ENCODE data around the gene CA12. TPM values are rescaled to one million over a fixed set of nuclear protein-coding genes. Genes with fewer than 3 reads are reported as not detected.

Gene CA12
- total RNA-seq, 1 donor from 2014 or later, result 0.97 TPM

- TF ChIP-seq, protein P1, sequence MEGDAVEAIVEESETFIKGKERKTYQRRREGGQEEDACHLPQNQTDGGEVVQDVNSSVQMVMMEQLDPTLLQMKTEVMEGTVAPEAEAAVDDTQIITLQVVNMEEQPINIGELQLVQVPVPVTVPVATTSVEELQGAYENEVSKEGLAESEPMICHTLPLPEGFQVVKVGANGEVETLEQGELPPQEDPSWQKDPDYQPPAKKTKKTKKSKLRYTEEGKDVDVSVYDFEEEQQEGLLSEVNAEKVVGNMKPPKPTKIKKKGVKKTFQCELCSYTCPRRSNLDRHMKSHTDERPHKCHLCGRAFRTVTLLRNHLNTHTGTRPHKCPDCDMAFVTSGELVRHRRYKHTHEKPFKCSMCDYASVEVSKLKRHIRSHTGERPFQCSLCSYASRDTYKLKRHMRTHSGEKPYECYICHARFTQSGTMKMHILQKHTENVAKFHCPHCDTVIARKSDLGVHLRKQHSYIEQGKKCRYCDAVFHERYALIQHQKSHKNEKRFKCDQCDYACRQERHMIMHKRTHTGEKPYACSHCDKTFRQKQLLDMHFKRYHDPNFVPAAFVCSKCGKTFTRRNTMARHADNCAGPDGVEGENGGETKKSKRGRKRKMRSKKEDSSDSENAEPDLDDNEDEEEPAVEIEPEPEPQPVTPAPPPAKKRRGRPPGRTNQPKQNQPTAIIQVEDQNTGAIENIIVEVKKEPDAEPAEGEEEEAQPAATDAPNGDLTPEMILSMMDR (IDR thresholded peaks at IDR 0.05), result no peak
Measured at GRCh38 chr15:63392361-63393009, 10.8 kb upstream of the CA12 start.

DNA sequence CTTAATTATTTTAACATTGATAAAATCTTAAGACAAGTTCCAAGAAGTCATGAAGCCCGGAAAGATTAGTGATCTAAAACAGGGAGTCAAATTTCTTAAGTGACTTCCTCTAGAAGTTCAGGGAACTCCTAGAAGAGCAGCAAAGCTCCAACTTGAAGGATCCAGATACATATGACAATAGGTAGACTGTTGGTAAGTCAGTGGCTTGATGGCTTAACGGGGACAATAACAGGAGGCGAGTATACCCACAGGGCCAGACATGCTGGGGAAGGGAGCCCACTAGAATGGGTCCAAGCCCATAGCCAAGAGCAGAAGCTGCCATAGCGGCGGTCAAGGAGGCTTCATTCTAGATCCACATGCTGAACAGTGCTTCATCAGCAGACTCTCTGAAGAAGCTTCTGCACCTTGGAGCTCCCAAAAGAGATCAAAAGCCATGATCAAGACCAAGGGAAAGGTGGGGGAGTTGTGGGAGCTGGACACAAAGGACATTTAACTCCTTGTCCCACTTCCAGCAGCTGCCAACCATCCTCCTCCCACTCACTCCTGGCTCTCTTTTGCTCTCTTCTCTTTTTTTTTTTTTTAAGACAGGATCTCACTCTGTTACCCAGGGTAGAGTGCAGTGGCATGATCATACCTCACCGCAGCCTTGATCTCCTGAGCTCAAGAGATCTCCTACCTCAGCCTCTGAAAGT lies 10.2 kb upstream of the CA12 start:
- Mint-ChIP-seq H3K9me3 (ENCODE audit: unreplicated experiment) (no peaks in the 10 kb centered on the region), H3K4me1 (ENCODE audit: unreplicated experiment) (peaks cover 7% of the 10 kb centered on the region), H3K4me3 (ENCODE audit: unreplicated experiment) (no peak overlapping the region), H3K36me3 (ENCODE audit: unreplicated experiment) (no peaks in the 10 kb centered on the region), H3K27ac (ENCODE audit: unreplicated experiment) (no peak overlapping the region), H3K27me3 (ENCODE audit: unreplicated experiment) (peaks cover 1% of the 10 kb centered on the region)
- no peak for DNase-seq (ENCODE audit: extremely low spot score, unreplicated experiment)
- TF ChIP-seq, protein P1 (IDR thresholded peaks at IDR 0.05), result no peak

More at GRCh38 chr15:63392361-63393009, 10.8 kb upstream of the CA12 start:
- H3K27ac Mint-ChIP-seq (ENCODE audit: unreplicated experiment), result no peak overlapping the region
- no peak for DNase-seq (ENCODE audit: extremely low spot score, unreplicated experiment)
- no peak overlapping the region for H3K4me3 Mint-ChIP-seq (ENCODE audit: unreplicated experiment)
- no peaks in the 10 kb centered on the region for H3K9me3 Mint-ChIP-seq (ENCODE audit: unreplicated experiment)
- peaks cover 4% of the 10 kb centered on the region for H3K4me1 Mint-ChIP-seq (ENCODE audit: unreplicated experiment)
- no peaks in the 10 kb centered on the region for H3K36me3 Mint-ChIP-seq (ENCODE audit: unreplicated experiment)
- H3K27me3 Mint-ChIP-seq (ENCODE audit: unreplicated experiment), result peaks cover 1% of the 10 kb centered on the region

DNA sequence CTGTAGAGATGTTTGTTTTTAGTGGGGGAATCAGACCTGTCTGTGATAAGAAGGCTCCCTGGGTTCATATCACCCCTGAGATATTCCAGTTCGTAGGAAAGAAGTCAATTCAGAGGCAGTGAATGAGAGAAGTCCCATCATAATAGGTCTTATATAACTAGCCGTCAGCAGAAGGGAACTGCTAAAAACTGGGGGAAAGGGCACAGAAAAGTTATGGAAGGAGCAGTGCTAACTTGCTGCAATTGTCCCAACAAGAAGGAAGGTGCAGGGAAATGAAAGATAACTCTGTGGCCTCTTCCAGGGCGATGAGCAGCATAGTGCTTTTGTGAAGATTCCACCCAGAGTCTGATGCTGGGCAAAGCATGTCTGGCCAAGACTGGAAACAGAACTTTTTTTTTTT lies 9.0 kb upstream of the CA12 start:
- Mint-ChIP-seq H3K9me3 (ENCODE audit: unreplicated experiment) (no peaks in the 10 kb centered on the region), H3K4me3 (ENCODE audit: unreplicated experiment) (no peak overlapping the region), H3K27me3 (ENCODE audit: unreplicated experiment) (peaks cover 1% of the 10 kb centered on the region), H3K36me3 (ENCODE audit: unreplicated experiment) (no peaks in the 10 kb centered on the region), H3K4me1 (ENCODE audit: unreplicated experiment) (peaks cover 7% of the 10 kb centered on the region), H3K27ac (ENCODE audit: unreplicated experiment) (no peak overlapping the region)
- TF ChIP-seq, protein P1 (IDR thresholded peaks at IDR 0.05), result no peak
- no peak for DNase-seq (ENCODE audit: extremely low spot score, unreplicated experiment)

- Mint-ChIP-seq H3K36me3 (ENCODE audit: unreplicated experiment) (no peaks in the 10 kb centered on the region), H3K4me3 (ENCODE audit: unreplicated experiment) (no peak overlapping the region), H3K9me3 (ENCODE audit: unreplicated experiment) (no peaks in the 10 kb centered on the region), H3K27ac (ENCODE audit: unreplicated experiment) (no peak overlapping the region), H3K4me1 (ENCODE audit: unreplicated experiment) (peaks cover 7% of the 10 kb centered on the region), H3K27me3 (ENCODE audit: unreplicated experiment) (peaks cover 1% of the 10 kb centered on the region)
- TF ChIP-seq, protein P1 (IDR thresholded peaks at IDR 0.05), result no peak
- no peak for DNase-seq (ENCODE audit: extremely low spot score, unreplicated experiment)
Measured at GRCh38 chr15:63389902-63390670, 8.4 kb upstream of the CA12 start.

- DNase-seq (ENCODE audit: extremely low spot score, unreplicated experiment), result no peak
- Mint-ChIP-seq H3K27me3 (ENCODE audit: unreplicated experiment) (peaks cover 1% of the 10 kb centered on the region), H3K36me3 (ENCODE audit: unreplicated experiment) (no peaks in the 10 kb centered on the region), H3K27ac (ENCODE audit: unreplicated experiment) (no peak overlapping the region), H3K9me3 (ENCODE audit: unreplicated experiment) (no peaks in the 10 kb centered on the region), H3K4me1 (ENCODE audit: unreplicated experiment) (peaks cover 7% of the 10 kb centered on the region), H3K4me3 (ENCODE audit: unreplicated experiment) (no peak overlapping the region)
- TF ChIP-seq, protein P1 (IDR thresholded peaks at IDR 0.05), result no peak
Measured at GRCh38 chr15:63388511-63388910, 6.9 kb upstream of the CA12 start.

All from osteocyte (in vitro differentiated cells).